Vagina (tissue), 2 donors: ENCODE data around the gene CDKL4.
"Not testable (repeated sequence)": the region's sequence is repeated elsewhere in the genome, so short reads cannot be mapped to it uniquely, and the experiment has no call there.

Experiments used
- CTCF ChIP-seq, 3 experiments: fragments of 450-650 bp in 2 of 3; fragments of 200-600 bp in 1 of 3; sonication (generic) in 1 of 3; IDR thresholded peaks; one replicate each; pipeline ENCODE4 v1.5.1; 2017 to 2019; ENCODE audit warnings: antibody characterized with exemption in 3 of 3, mild to moderate bottlenecking in 2 of 3, moderate library complexity in 2 of 3
- POLR2A ChIP-seq, 2 donors: fragments of 450-650 bp; IDR thresholded peaks; one replicate each; pipeline ENCODE4 v1.6.1; 2017; ENCODE audit warnings: antibody characterized with exemption in 2 of 2, mild to moderate bottlenecking in 2 of 2, moderate library complexity in 2 of 2
- POLR2AphosphoS5 ChIP-seq, 2 donors: sonication (generic); formaldehyde crosslinking; IDR thresholded peaks; one replicate each; pipeline ENCODE4 v1.9.0; 2017; ENCODE audit warnings: antibody characterized with exemption in 2 of 2, mild to moderate bottlenecking in 2 of 2, low read depth in 1 of 2; ENCODE audit not compliant: insufficient read depth in 1 of 2

- TF ChIP-seq CTCF (IDR thresholded peaks at IDR 0.05); POLR2AphosphoS5 (IDR thresholded peaks at IDR 0.05; ENCODE audit: insufficient read depth in 1 of 2, low read depth in 1 of 2); POLR2A (IDR thresholded peaks at IDR 0.05): not testable (repeated sequence)
Measured at GRCh38 chr2:39155573-39155972, 88.2 kb downstream of the CDKL4 start.
